IMR-90 (cell line): ENCODE measurements around the gene HFE. TPM values are rescaled to one million over a fixed set of nuclear protein-coding genes. Genes with fewer than 3 reads are reported as not detected.

Source experiments
- ATAC-seq: fragments of 200-7000 bp; cut with Tn5 transposase; 2 replicates; pipeline ENCODE4 v1.9.1; 2020; ENCODE audit warnings: low read depth, mild to moderate bottlenecking, moderate library complexity
- BruUV-seq: library from RNA; stranded (reverse); fragments of 400-500 nt; replicated peaks from 2 replicates; lab custom pipeline; 2021; lab: Mats Ljungman, UMichigan
- CTCF ChIA-PET: fragments of 300-600 bp; formaldehyde crosslinking; extraction: SDS; loops from one replicate; lab custom pipeline; 2021; ENCODE audit warnings: antibody characterized with exemption; lab: Yijun Ruan, JAX
- POLR2A ChIA-PET: fragments of 300-600 bp; sonication (Branson Sonifier 250); formaldehyde crosslinking; loops from one replicate; lab custom pipeline; 2022; ENCODE audit warnings: antibody characterized with exemption; ENCODE audit not compliant: unreplicated experiment; lab: Charles Lee
- DNase-seq: peaks from one replicate; pipeline ENCODE4 v3.0.0; 2013
- H2AFZ ChIP-seq: replicated peaks from 2 replicates; pipeline ENCODE3; 2013; ENCODE audit warnings: low read length, mild to moderate bottlenecking; ENCODE audit not compliant: poor library complexity
- H2AK5ac ChIP-seq: 2 replicates; pipeline ENCODE4 v1.6.1; 2013; ENCODE audit warnings: low read depth, low read length, inconsistent platforms
- H2AK9ac ChIP-seq: replicated peaks from 2 replicates; pipeline ENCODE3; 2013; ENCODE audit warnings: mild to moderate bottlenecking, low read depth, low read length, moderate library complexity; ENCODE audit not compliant: poor library complexity
- H2BK120ac ChIP-seq: 2 replicates; pipeline ENCODE4 v1.6.1; 2013; ENCODE audit warnings: low read depth, low read length, inconsistent platforms
- H2BK15ac ChIP-seq: 3 replicates; pipeline ENCODE4 v1.6.1; 2013; ENCODE audit warnings: low read depth, low read length, inconsistent platforms
- H2BK20ac ChIP-seq: 2 replicates; pipeline ENCODE4 v1.6.1; 2013; ENCODE audit warnings: low read depth, mild to moderate bottlenecking, inconsistent platforms, low read length, moderate library complexity
- H2BK5ac ChIP-seq: 2 replicates; pipeline ENCODE4 v1.6.1; 2013; ENCODE audit warnings: mild to moderate bottlenecking, low read depth, low read length, inconsistent platforms; ENCODE audit not compliant: poor library complexity, severe bottlenecking
- H3K14ac ChIP-seq: replicated peaks from 2 replicates; pipeline ENCODE4 v1.6.1; 2013; ENCODE audit warnings: low read depth, low read length, inconsistent platforms
- H3K18ac ChIP-seq: 2 replicates; pipeline ENCODE4 v1.6.1; 2013; ENCODE audit warnings: low read depth, low read length, control low read depth
- H3K23ac ChIP-seq: 2 replicates; pipeline ENCODE4 v1.6.1; 2013; ENCODE audit warnings: low read depth, low read length, inconsistent platforms
- H3K27ac ChIP-seq: 2 replicates; pipeline ENCODE4 v1.5.1; 2013; ENCODE audit warnings: mild to moderate bottlenecking, control low read depth, low read length; ENCODE audit not compliant: insufficient read depth
- H3K27me3 ChIP-seq: 2 replicates; pipeline ENCODE4 v1.6.1; 2013; ENCODE audit warnings: low read length; ENCODE audit not compliant: control insufficient read depth, insufficient read depth
- H3K36me3 ChIP-seq: 2 replicates; pipeline ENCODE4 v1.6.1; 2013; ENCODE audit warnings: low read length, mixed read lengths; ENCODE audit not compliant: control insufficient read depth, insufficient read depth
- H3K4ac ChIP-seq: 2 replicates; pipeline ENCODE4 v1.6.1; 2013; ENCODE audit warnings: low read depth, low read length, inconsistent platforms
- H3K4me1 ChIP-seq: 2 replicates; pipeline ENCODE4 v1.6.1; 2013; ENCODE audit warnings: low read length, mixed read lengths; ENCODE audit not compliant: control insufficient read depth, insufficient read depth
- H3K4me2 ChIP-seq: 2 replicates; pipeline ENCODE4 v1.6.1; 2013; ENCODE audit warnings: low read depth, mild to moderate bottlenecking, control low read depth, low read length, moderate library complexity
- H3K4me3 ChIP-seq: 2 replicates; pipeline ENCODE4 v1.5.1; 2013; ENCODE audit warnings: low read depth, mild to moderate bottlenecking, control low read depth, low read length, moderate library complexity; ENCODE audit not compliant: insufficient read depth
- H3K56ac ChIP-seq: 2 replicates; pipeline ENCODE4 v1.6.1; 2013; ENCODE audit warnings: low read length, inconsistent platforms; ENCODE audit not compliant: insufficient read depth; ENCODE audit errors: extremely low read depth
- H3K79me1 ChIP-seq, 2 experiments: 2 replicates each; pipeline ENCODE4 v1.6.1; 2013; ENCODE audit warnings: low read length in 2 of 2, inconsistent platforms in 1 of 2, low read depth in 1 of 2
- H3K9ac ChIP-seq: 2 replicates; pipeline ENCODE4 v1.6.1; 2013; ENCODE audit warnings: low read depth, low read length, control low read depth
- H3K9me1 ChIP-seq: 2 replicates; pipeline ENCODE4 v1.6.1; 2013; ENCODE audit warnings: low read length, inconsistent platforms; ENCODE audit not compliant: insufficient read depth
- H3K9me3 ChIP-seq: 2 replicates; pipeline ENCODE4 v1.6.1; 2013; ENCODE audit warnings: low read length; ENCODE audit not compliant: control insufficient read depth, insufficient read depth
- H4K20me1 ChIP-seq: 2 replicates; pipeline ENCODE4 v1.6.1; 2013; ENCODE audit warnings: low read length, inconsistent platforms; ENCODE audit not compliant: insufficient read depth
- H4K5ac ChIP-seq: 2 replicates; pipeline ENCODE4 v1.6.1; 2013; ENCODE audit warnings: mild to moderate bottlenecking, low read depth, low read length, control low read depth
- H4K8ac ChIP-seq, 2 experiments: 2 replicates each; pipeline ENCODE4 v1.6.1; 2013; ENCODE audit warnings: low read depth in 2 of 2, low read length in 2 of 2, control low read depth in 1 of 2, inconsistent platforms in 1 of 2
- H4K91ac ChIP-seq: 2 replicates; pipeline ENCODE4 v1.6.1; 2013; ENCODE audit warnings: low read depth, low read length, inconsistent platforms; ENCODE audit not compliant: insufficient read depth
- BHLHE40 ChIP-seq: fragments of 150-350 bp; IDR thresholded peaks from 2 replicates; pipeline ENCODE4 v1.6.1; 2016; ENCODE audit warnings: mild to moderate bottlenecking, low read depth, low read length
- CEBPB ChIP-seq: IDR thresholded peaks from 2 replicates; pipeline ENCODE4 v1.6.1; 2012; ENCODE audit warnings: low read depth, low read length, improper control_type of control experiment
- CTCF ChIP-seq: conservative IDR thresholded peaks from 2 replicates; pipeline ENCODE4 v1.5.1; 2012; ENCODE audit warnings: mild to moderate bottlenecking, low read depth, low read length, improper control_type of control experiment
- FOS ChIP-seq: fragments of 150-350 bp; IDR thresholded peaks from 2 replicates; pipeline ENCODE4 v1.6.1; 2016; ENCODE audit warnings: low read depth, low read length
- MAFK ChIP-seq: IDR thresholded peaks from 2 replicates; pipeline ENCODE4 v1.6.1; 2012; ENCODE audit warnings: low read depth, low read length, improper control_type of control experiment
- MAZ ChIP-seq: IDR thresholded peaks from 2 replicates; pipeline ENCODE4 v1.6.1; 2012; ENCODE audit warnings: low read depth, mild to moderate bottlenecking, low read length, improper control_type of control experiment, moderate library complexity, borderline replicate concordance
- MXI1 ChIP-seq: IDR thresholded peaks from 2 replicates; pipeline ENCODE4 v1.6.1; 2012; ENCODE audit warnings: low read depth, mild to moderate bottlenecking, low read length, moderate library complexity, borderline replicate concordance
- RAD21 ChIP-seq: IDR thresholded peaks from 2 replicates; pipeline ENCODE4 v1.6.1; 2012; ENCODE audit warnings: low read length, improper control_type of control experiment
- RCOR1 ChIP-seq: IDR thresholded peaks from 2 replicates; pipeline ENCODE4 v1.6.1; 2012; ENCODE audit warnings: mild to moderate bottlenecking, low read length, improper control_type of control experiment; ENCODE audit not compliant: insufficient replicate concordance
- RFX5 ChIP-seq: IDR thresholded peaks from 2 replicates; pipeline ENCODE4 v1.8.0; 2012; ENCODE audit warnings: low read depth, mild to moderate bottlenecking, low read length, moderate library complexity
- USF2 ChIP-seq: fragments of 150-350 bp; IDR thresholded peaks from 2 replicates; pipeline ENCODE4 v1.6.1; 2017; ENCODE audit warnings: mild to moderate bottlenecking, antibody characterized with exemption, low read length, low read depth
- WGBS, 2 experiments: methylation state at CpG; one replicate each; pipeline versions ENCODE4 v1.1.5 to v1.1.7; 2013; ENCODE audit warnings: missing lambda C conversion rate in 2 of 2; ENCODE audit not compliant: insufficient read length in 1 of 2; ENCODE audit errors: extremely low coverage in 2 of 2; 5-methylcytosine and 5-hydroxymethylcytosine counted together
- dilution Hi-C: fragments of 300-500 bp; cut with HindIII; formaldehyde crosslinking; loops from one replicate; pipeline ENCODE4 v1.14.3; 2018; ENCODE audit warnings: low sequenced_read_pairs; ENCODE audit not compliant: unreplicated experiment
- in situ Hi-C: fragments of 300-500 bp; cut with MboI; formaldehyde crosslinking; loops from 3 replicates; pipeline ENCODE4 v1.14.3; 2019; ENCODE audit warnings: low sequenced_read_pairs, inconsistent platforms, mixed read lengths
- intact Hi-C: fragments of 100-400 bp; cut with micrococcal nuclease; formaldehyde crosslinking; loops from 2 replicates; pipeline ENCODE4 v1.10.0; 2022
- polyA plus RNA-seq, 3 experiments: library from polyadenylated mRNA; depleted of rRNA; stranded (reverse); fragments of >200 nt; gene quantifications; 2 replicates each; pipeline ENCODE4 v1.2.3, GENCODE V29; 2012; ENCODE audit warnings: low replicate concordance in 1 of 3
- total RNA-seq: library from RNA; depleted of rRNA; stranded (reverse); fragments of >200 nt; gene quantifications from 2 replicates; pipeline ENCODE4 v1.2.3, GENCODE V29; 2012

The HFE gene
- total and polyA plus RNA-seq, 2 of the 4 experiments (the other 2 are of a cell fraction), result 14.9 to 15.7 TPM

- H4K8ac ChIP-seq, result no peak overlapping the region
- in situ Hi-C loops, result no loop called here
- no peak overlapping the region for H2AFZ ChIP-seq
- no peaks in the 10 kb centered on the region for H3K9me3 ChIP-seq
- no peak overlapping the region for H3K4me2 ChIP-seq
- H3K4me1 ChIP-seq, result peaks cover 4% of the 10 kb centered on the region
- H2BK20ac ChIP-seq, result no peak overlapping the region
- no peak overlapping the region for H2AK5ac ChIP-seq
- no peak overlapping the region for H2BK5ac ChIP-seq
- no peak overlapping the region for H3K23ac ChIP-seq
- H3K14ac ChIP-seq, result no peak overlapping the region
- H3K27ac ChIP-seq, result no peak overlapping the region
- ChIA-PET POLR2A (interaction anchor here (1.1 kb wide), 1 partner anchor 10 kb away, joined by 5 read pairs; a partner anchor contains a TSS), CTCF (no interaction called here)
- intact Hi-C loops, result no loop called here
- DNase-seq, result no peak
- H3K18ac ChIP-seq, result no peak overlapping the region
- dilution Hi-C loops, result no loop called here
- H2BK15ac ChIP-seq, result no peak overlapping the region
- no peak for TF ChIP-seq RAD21
- TF ChIP-seq CTCF, result no peak
- no peak for TF ChIP-seq BHLHE40
- TF ChIP-seq MAFK, result no peak
- TF ChIP-seq USF2, result no peak
- no peak for TF ChIP-seq RFX5
- TF ChIP-seq CEBPB, result no peak
- TF ChIP-seq FOS, result no peak
- TF ChIP-seq MAZ, result no peak
- TF ChIP-seq MXI1, result no peak
- no peak for TF ChIP-seq RCOR1
- no peak overlapping the region for H3K56ac ChIP-seq
- no peak overlapping the region for H3K4ac ChIP-seq
- no peak overlapping the region for H2BK120ac ChIP-seq
- no TSS peak for BruUV-seq
- 100% methylated on average over 1 of the region's 2 CpGs; no CpG with 5 or more reads in 1 of the 2 experiments for WGBS, 2 experiments
- ATAC-seq, result no peak
- peaks cover 21% of the 10 kb centered on the region for H4K20me1 ChIP-seq
- no peak overlapping the region for H4K91ac ChIP-seq
- H2AK9ac ChIP-seq, result no peak overlapping the region
- no peak overlapping the region for H3K9ac ChIP-seq
- H3K4me3 ChIP-seq, result no peak overlapping the region
- no peak overlapping the region for H4K5ac ChIP-seq
- H3K36me3 ChIP-seq, result peaks cover 17% of the 10 kb centered on the region
- H3K79me1 ChIP-seq, result peaks cover 13 to 24% of the 10 kb centered on the region in 2 experiments; a peak in 3 of 4 replicates
- no peaks in the 10 kb centered on the region for H3K27me3 ChIP-seq
- H3K9me1 ChIP-seq, result peaks cover 4% of the 10 kb centered on the region; the same call in 1 of the 2 replicates
Measured at GRCh38 chr6:26133730-26134129, 46.5 kb downstream of the HFE start.
